Karpas-422 (cell line): ENCODE results near the gene PSMB7. TPM values are rescaled to one million over a fixed set of nuclear protein-coding genes. Genes with fewer than 3 reads are reported as not detected.

Source experiments
- DNase-seq: peaks from one replicate; pipeline ENCODE4 v3.0.0-alpha.2; 2015
- H2AFZ ChIP-seq: fragments of 200-600 bp; sonication (generic); 2 replicates; pipeline ENCODE4 v1.6.1; 2014; ENCODE audit warnings: antibody characterized with exemption, low read length, mixed read lengths
- H3K27ac ChIP-seq: fragments of 200-600 bp; sonication (generic); 2 replicates; pipeline ENCODE4 v1.5.1; 2014; ENCODE audit warnings: mild to moderate bottlenecking, low read length, moderate library complexity
- H3K27me3 ChIP-seq: fragments of 200-600 bp; sonication (generic); 2 replicates; pipeline ENCODE4 v1.6.1; 2014; ENCODE audit warnings: low read length, mixed read lengths
- H3K36me3 ChIP-seq: fragments of 200-600 bp; sonication (generic); 2 replicates; pipeline ENCODE4 v1.6.1; 2014; ENCODE audit warnings: low read length, mixed read lengths; ENCODE audit not compliant: insufficient read depth
- H3K4me1 ChIP-seq: fragments of 200-600 bp; sonication (generic); 2 replicates; pipeline ENCODE4 v1.6.1; 2014; ENCODE audit warnings: mild to moderate bottlenecking, low read length, mixed read lengths
- H3K4me2 ChIP-seq: fragments of 200-600 bp; sonication (generic); 2 replicates; pipeline ENCODE4 v1.6.1; 2014; ENCODE audit warnings: low read length, low read depth, mild to moderate bottlenecking; ENCODE audit not compliant: poor library complexity, severe bottlenecking
- H3K4me3 ChIP-seq: fragments of 200-600 bp; sonication (generic); 2 replicates; pipeline ENCODE4 v1.5.1; 2014; ENCODE audit warnings: mild to moderate bottlenecking, antibody characterized with exemption, low read length, mixed read lengths
- H3K79me2 ChIP-seq: fragments of 200-600 bp; sonication (generic); 2 replicates; pipeline ENCODE4 v1.6.1; 2014; ENCODE audit warnings: mild to moderate bottlenecking, low read length, mixed read lengths
- H3K9ac ChIP-seq: fragments of 200-600 bp; sonication (generic); 2 replicates; pipeline ENCODE4 v1.6.0; 2014; ENCODE audit warnings: low read length
- H3K9me2 ChIP-seq: fragments of 200-600 bp; sonication (generic), shearing (Covaris generic); replicated peaks from 2 replicates; pipeline ENCODE4 v1.6.0; 2014; ENCODE audit warnings: mild to moderate bottlenecking, low read length, moderate library complexity; ENCODE audit not compliant: insufficient read depth
- H3K9me3 ChIP-seq: fragments of 300-700, 200-600 bp; sonication (generic); 2 replicates; pipeline ENCODE4 v1.6.1; 2014; ENCODE audit warnings: low read length, mixed read lengths
- H4K20me1 ChIP-seq: fragments of 200-600 bp; sonication (generic); 2 replicates; pipeline ENCODE4 v1.6.1; 2014; ENCODE audit warnings: mild to moderate bottlenecking, antibody characterized with exemption, low read length, low read depth; ENCODE audit not compliant: insufficient read depth
- total RNA-seq: library from RNA; depleted of rRNA; stranded (reverse); fragments of >200 nt; shearing (Covaris generic); gene quantifications from 2 replicates; pipeline ENCODE4 v1.2.3, GENCODE V29; 2014; ENCODE audit warnings: low replicate concordance

PSMB7 gene
- total RNA-seq, 1 experiment from 2014 or later, result 119 TPM

GRCh38 chr9:124390794-124391658 is 24.2 kb downstream of the PSMB7 start:
- Histone ChIP-seq H3K4me2 (no peak overlapping the region), H3K4me3 (no peak overlapping the region), H3K9me3 (no peaks in the 10 kb centered on the region), H4K20me1 (0 out of 2 replicates have a peak, but pooled peaks cover 4% of the 10 kb centered on the region), H3K9ac (no peak overlapping the region), H3K79me2 (peaks cover 98% of the 10 kb centered on the region), H3K27ac (no peak overlapping the region), H2AFZ (no peak overlapping the region), H3K4me1 (peaks cover 43% of the 10 kb centered on the region), H3K36me3 (peaks cover 15% of the 10 kb centered on the region; the same call in 1 of the 2 replicates), H3K9me2 (no peaks in the 10 kb centered on the region), H3K27me3 (no peaks in the 10 kb centered on the region)
- no peak for DNase-seq

- H4K20me1 ChIP-seq, result no peaks in the 10 kb centered on the region
- no peaks in the 10 kb centered on the region for H3K9me3 ChIP-seq
- H3K9me2 ChIP-seq, result no peaks in the 10 kb centered on the region
- H3K4me2 ChIP-seq, result no peak overlapping the region
- H3K4me3 ChIP-seq, result no peak overlapping the region
- H3K4me1 ChIP-seq, result peaks cover 35% of the 10 kb centered on the region
- H3K27ac ChIP-seq, result no peak overlapping the region
- H3K79me2 ChIP-seq, result peaks cover 100% of the 10 kb centered on the region
- peaks cover 9% of the 10 kb centered on the region; the same call in 1 of the 2 replicates for H3K36me3 ChIP-seq
- no peak for DNase-seq
- H2AFZ ChIP-seq, result no peak overlapping the region
- H3K27me3 ChIP-seq, result no peaks in the 10 kb centered on the region
- H3K9ac ChIP-seq, result no peak overlapping the region
Measured at GRCh38 chr9:124389146-124389939, 25.9 kb downstream of the PSMB7 start.

DNA sequence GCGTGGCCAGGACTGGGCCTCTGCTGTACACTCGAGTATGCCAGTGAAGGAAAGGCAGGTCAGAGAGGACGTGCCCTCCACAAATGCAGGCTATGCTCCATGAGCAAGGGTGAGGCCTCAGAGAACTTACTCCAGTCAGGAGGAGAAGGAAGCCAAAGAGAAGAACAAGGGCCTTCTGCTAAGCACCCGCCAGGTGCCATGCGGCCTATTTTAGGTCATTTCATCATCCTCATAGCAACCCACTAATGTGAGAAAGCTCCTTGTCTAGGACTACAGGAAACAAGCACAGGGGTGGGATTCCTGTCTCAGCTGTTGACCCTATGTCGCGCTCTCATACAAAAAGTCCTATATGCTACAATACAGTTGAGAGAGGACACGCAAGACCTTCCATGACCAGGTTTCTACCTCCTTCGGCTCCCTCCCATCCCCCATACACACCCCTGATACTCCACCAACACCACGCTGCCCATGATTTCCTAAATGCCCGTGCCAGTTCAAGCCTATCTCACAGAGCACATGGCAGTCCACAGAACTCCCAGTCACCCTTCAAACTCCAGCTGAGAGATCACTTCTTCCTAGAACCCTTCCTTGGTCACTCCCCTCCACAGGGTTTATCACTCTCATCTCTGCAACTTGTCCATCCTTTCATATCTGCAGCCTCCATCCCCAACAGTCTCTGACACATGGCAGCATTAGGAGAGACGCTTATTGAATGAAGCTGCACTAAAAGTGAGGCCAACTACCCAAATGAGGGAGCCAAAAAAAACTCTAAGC is 26.8 kb downstream of the PSMB7 start:
- no peaks in the 10 kb centered on the region for H3K9me2 ChIP-seq
- H3K9me3 ChIP-seq, result no peaks in the 10 kb centered on the region
- H3K36me3 ChIP-seq, result peaks cover under 1% of the 10 kb centered on the region; the same call in 1 of the 2 replicates
- no peak overlapping the region for H3K4me3 ChIP-seq
- H4K20me1 ChIP-seq, result no peaks in the 10 kb centered on the region
- H3K4me1 ChIP-seq, result peaks cover 30% of the 10 kb centered on the region
- H3K79me2 ChIP-seq, result peaks cover 99% of the 10 kb centered on the region
- H3K27ac ChIP-seq, result no peak overlapping the region
- H3K27me3 ChIP-seq, result no peaks in the 10 kb centered on the region
- no peak overlapping the region for H3K9ac ChIP-seq
- DNase-seq, result no peak
- no peak overlapping the region for H2AFZ ChIP-seq
- no peak overlapping the region for H3K4me2 ChIP-seq

- H2AFZ ChIP-seq, result no peak overlapping the region
- no peaks in the 10 kb centered on the region for H3K9me3 ChIP-seq
- H3K4me1 ChIP-seq, result peaks cover 30% of the 10 kb centered on the region
- H3K4me2 ChIP-seq, result no peak overlapping the region
- no peaks in the 10 kb centered on the region for H3K27me3 ChIP-seq
- no peaks in the 10 kb centered on the region for H4K20me1 ChIP-seq
- peaks cover 6% of the 10 kb centered on the region; the same call in 1 of the 2 replicates for H3K36me3 ChIP-seq
- H3K27ac ChIP-seq, result no peak overlapping the region
- H3K4me3 ChIP-seq, result no peak overlapping the region
- DNase-seq, result no peak
- peaks cover 88% of the 10 kb centered on the region for H3K79me2 ChIP-seq
- no peaks in the 10 kb centered on the region for H3K9me2 ChIP-seq
- no peak overlapping the region for H3K9ac ChIP-seq
Measured at GRCh38 chr9:124386201-124386600, 29.0 kb downstream of the PSMB7 start.

- H3K9me2 ChIP-seq, result no peaks in the 10 kb centered on the region
- H3K4me2 ChIP-seq, result no peak overlapping the region
- H3K4me3 ChIP-seq, result no peak overlapping the region
- DNase-seq, result no peak
- no peaks in the 10 kb centered on the region for H4K20me1 ChIP-seq
- no peaks in the 10 kb centered on the region for H3K27me3 ChIP-seq
- peaks cover 26% of the 10 kb centered on the region for H3K4me1 ChIP-seq
- H3K9ac ChIP-seq, result no peak overlapping the region
- no peak overlapping the region for H3K27ac ChIP-seq
- H3K79me2 ChIP-seq, result peaks cover 86% of the 10 kb centered on the region
- no peaks in the 10 kb centered on the region for H3K9me3 ChIP-seq
- no peak overlapping the region for H2AFZ ChIP-seq
- H3K36me3 ChIP-seq, result peaks cover 8% of the 10 kb centered on the region; the same call in 1 of the 2 replicates
Measured at GRCh38 chr9:124385623-124386022, 29.6 kb downstream of the PSMB7 start.

GRCh38 chr9:124384846-124385245 is 30.4 kb downstream of the PSMB7 start:
- Histone ChIP-seq H3K9me3 (no peaks in the 10 kb centered on the region), H3K36me3 (peaks cover 8% of the 10 kb centered on the region; the same call in 1 of the 2 replicates), H4K20me1 (no peaks in the 10 kb centered on the region), H3K4me3 (no peak overlapping the region), H3K9me2 (no peaks in the 10 kb centered on the region), H3K4me1 (peaks cover 26% of the 10 kb centered on the region), H3K4me2 (no peak overlapping the region), H2AFZ (no peak overlapping the region), H3K9ac (no peak overlapping the region), H3K27me3 (no peaks in the 10 kb centered on the region), H3K79me2 (peaks cover 78% of the 10 kb centered on the region), H3K27ac (no peak overlapping the region)
- DNase-seq, result no peak

DNA sequence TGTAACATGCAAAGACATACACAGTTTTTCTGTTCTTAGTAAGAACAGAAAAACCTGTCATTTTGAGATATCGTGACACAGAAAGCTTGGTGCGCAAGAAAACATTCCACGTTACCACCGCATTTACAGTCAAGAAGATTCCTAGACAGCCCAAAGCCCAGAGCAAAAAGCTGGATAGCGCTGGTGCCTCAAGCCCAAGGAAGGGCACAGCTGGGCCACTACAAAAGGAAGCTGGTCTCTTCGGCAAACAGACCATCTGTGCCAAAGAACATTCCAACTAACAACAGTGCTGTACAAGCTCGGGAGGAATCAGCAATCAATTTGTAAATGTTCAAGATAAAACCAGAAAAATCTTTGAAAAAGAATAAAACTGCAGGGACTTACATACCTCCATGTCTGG is 31.0 kb downstream of the PSMB7 start:
- peaks cover 74% of the 10 kb centered on the region for H3K79me2 ChIP-seq

More for the DNA sequence above, 31.0 kb downstream of the PSMB7 start:
- no peak for DNase-seq
- Histone ChIP-seq H3K9me2 (no peaks in the 10 kb centered on the region), H3K27me3 (no peaks in the 10 kb centered on the region), H3K9ac (no peak overlapping the region), H3K4me1 (peaks cover 21% of the 10 kb centered on the region), H2AFZ (no peak overlapping the region), H3K9me3 (no peaks in the 10 kb centered on the region), H3K4me2 (no peak overlapping the region), H3K4me3 (no peak overlapping the region), H3K27ac (no peak overlapping the region), H4K20me1 (no peaks in the 10 kb centered on the region), H3K36me3 (peaks cover 8% of the 10 kb centered on the region; the same call in 1 of the 2 replicates)
